A549 (cell line): ENCODE data around the gene TSPAN14.
A peak's percentile ranks its signal among the peaks of the same experiment; 100 is the strongest.

Experiments used
- CHD4 ChIP-seq: fragments of 200-600 bp; sonication (generic); IDR thresholded peaks from 2 replicates; pipeline ENCODE4 v1.6.1; 2016; ENCODE audit warnings: antibody characterized with exemption, mild to moderate bottlenecking, borderline replicate concordance
- CTCF ChIP-seq: fragments of >200 bp; sonication (Bioruptor Twin); formaldehyde crosslinking; IDR thresholded peaks from 3 replicates; pipeline ENCODE4 v1.5.1; 2016
- E2F6 ChIP-seq: IDR thresholded peaks from 2 replicates; pipeline ENCODE4 v1.6.1; 2012; ENCODE audit warnings: low read depth, borderline replicate concordance
- ESRRA ChIP-seq: fragments of 150-350 bp; IDR thresholded peaks from 2 replicates; pipeline ENCODE4 v1.6.1; 2014; ENCODE audit warnings: mild to moderate bottlenecking, low read length, borderline replicate concordance
- HOXB13 ChIP-seq: fragments of 250-450 bp; sonication (Bioruptor Pico); IDR thresholded peaks from 2 replicates; pipeline ENCODE4 v1.5.0; 2020; ENCODE audit warnings: low read depth, mild to moderate bottlenecking, moderate library complexity
- JUN ChIP-seq, 2 experiments: fragments of >200 bp; sonication (Bioruptor Twin); formaldehyde crosslinking; IDR thresholded peaks; 2 replicates in 1 of 2; 3 replicates in 1 of 2; pipeline ENCODE4 v1.6.1; 2016 to 2017
- PHF8 ChIP-seq: fragments of 200-600 bp; sonication (generic); IDR thresholded peaks from 2 replicates; pipeline ENCODE4 v1.6.1; 2016; ENCODE audit warnings: low read depth, mild to moderate bottlenecking, antibody characterized with exemption, moderate library complexity, borderline replicate concordance
- POLR2A ChIP-seq: IDR thresholded peaks from 2 replicates; pipeline ENCODE4 v1.6.1; 2012; ENCODE audit warnings: mild to moderate bottlenecking, low read length
- POLR2AphosphoS2 ChIP-seq: conservative IDR thresholded peaks from 2 replicates; pipeline ENCODE4 v1.6.1; 2012; ENCODE audit warnings: low read length, improper control_type of control experiment, inconsistent platforms
- RNF2 ChIP-seq: fragments of 200-600 bp; sonication (generic); IDR thresholded peaks from 2 replicates; pipeline ENCODE4 v1.6.1; 2016; ENCODE audit warnings: low read depth, mild to moderate bottlenecking, antibody characterized with exemption, moderate library complexity, borderline replicate concordance
- SMC3 ChIP-seq: fragments of >200 bp; sonication (Bioruptor Twin); formaldehyde crosslinking; IDR thresholded peaks from 3 replicates; pipeline ENCODE4 v1.6.1; 2018; ENCODE audit warnings: inconsistent platforms
- ZNF302 ChIP-seq: fragments of 250-450 bp; sonication (Bioruptor Pico); IDR thresholded peaks from 2 replicates; pipeline ENCODE4 v1.9.0; 2021; ENCODE audit warnings: inconsistent platforms, mild to moderate bottlenecking, moderate library complexity

GRCh38 chr10:80443531-80443974, 10.6 kb upstream of the TSPAN14 start:
- TF ChIP-seq POLR2A (no peak), CTCF (peak; percentile 50; the same call in 2 of the 3 replicates), ESRRA (no peak), SMC3 (peak; percentile 72), HOXB13 (CRISPR knock-in tag) (no peak), ZNF302 (CRISPR knock-in tag) (no peak), CHD4 (no peak), POLR2AphosphoS2 (no peak), E2F6 (no peak), JUN (IDR thresholded peaks at IDR 0.05) (no peak), RNF2 (no peak), PHF8 (no peak)
